NCI-H146 treated with DMSO at 0.1 percent for 48 hours (cell line): ENCODE results near the gene LDLRAD4.

Source experiments
- DNase-seq: peaks from one replicate; lab custom pipeline; 2025; ENCODE audit not compliant: unreplicated experiment; lab: John Stamatoyannopoulos, UW

Gene LDLRAD4

GRCh38 chr18:13227910-13228309, 9.3 kb downstream of the LDLRAD4 start:
- DNase-seq: no peak

- DNase-seq: no peak
These were observed 10.6 kb downstream of the LDLRAD4 start for GRCh38 chr18:13229001-13229671.

GRCh38 chr18:13231151-13231550, 12.6 kb downstream of the LDLRAD4 start:
- DNase-seq: no peak

- DNase-seq: no peak
These were observed 13.7 kb downstream of the LDLRAD4 start for GRCh38 chr18:13232086-13232917.

- no peak for DNase-seq
These were observed 14.6 kb downstream of the LDLRAD4 start for GRCh38 chr18:13232971-13233786.

- no peak for DNase-seq
These were observed 15.5 kb downstream of the LDLRAD4 start for GRCh38 chr18:13233787-13234783.

- DNase-seq: no peak
These were observed 16.9 kb downstream of the LDLRAD4 start for GRCh38 chr18:13235421-13235831.

GRCh38 chr18:13235981-13236380, 17.4 kb downstream of the LDLRAD4 start:
- DNase-seq: no peak

GRCh38 chr18:13236411-13236810, 17.9 kb downstream of the LDLRAD4 start:
- no peak for DNase-seq

GRCh38 chr18:13237073-13237472, 18.5 kb downstream of the LDLRAD4 start:
- no peak for DNase-seq

- DNase-seq: no peak
These were observed 19.1 kb downstream of the LDLRAD4 start for GRCh38 chr18:13237641-13238040.

GRCh38 chr18:13239171-13239956, 20.8 kb downstream of the LDLRAD4 start:
- DNase-seq: no peak

- no peak for DNase-seq
These were observed 21.6 kb downstream of the LDLRAD4 start for GRCh38 chr18:13240060-13240725.

- DNase-seq: no peak
These were observed 22.7 kb downstream of the LDLRAD4 start for GRCh38 chr18:13241083-13241892.

- no peak for DNase-seq
These were observed 23.3 kb downstream of the LDLRAD4 start for GRCh38 chr18:13241893-13242175.

GRCh38 chr18:13242797-13243196, 24.2 kb downstream of the LDLRAD4 start:
- no peak for DNase-seq

- no peak for DNase-seq
These were observed 24.8 kb downstream of the LDLRAD4 start for GRCh38 chr18:13243363-13243762.

GRCh38 chr18:13244135-13244534, 25.6 kb downstream of the LDLRAD4 start:
- DNase-seq: no peak
